Upper lobe of left lung (tissue), 6 donors: ENCODE measurements around the gene PARD3B. TPM values are rescaled to one million over a fixed set of nuclear protein-coding genes. Genes with fewer than 3 reads are reported as not detected.

Experiments
- ATAC-seq, 2 donors: fragments of 200-7000 bp; cut with Tn5 transposase; one replicate each; pipeline ENCODE4 v1.9.1; 2022; ENCODE audit warnings: mild to moderate bottlenecking in 2 of 2, moderate library complexity in 2 of 2; ENCODE audit not compliant: low FRiP score in 2 of 2
- DNase-seq, 2 donors: peaks; one replicate each; pipeline ENCODE4 v3.0.0-alpha.2; 2019 to 2020
- H3K27ac ChIP-seq, 4 donors: fragments of 200-600 bp; sonication (generic); one replicate each; pipeline ENCODE4 v1.5.1; 2016 to 2019
- H3K27me3 ChIP-seq, 4 donors: fragments of 200-600 bp; sonication (generic); one replicate each; pipeline ENCODE4 v1.5.1; 2017 to 2019
- H3K36me3 ChIP-seq, 4 donors: fragments of 200-600 bp; sonication (generic); one replicate each; pipeline ENCODE4 v1.5.1; 2016 to 2019
- H3K4me1 ChIP-seq, 4 donors: fragments of 200-600 bp; sonication (generic); one replicate each; pipeline ENCODE4 v1.5.1; 2018 to 2019
- H3K4me3 ChIP-seq, 4 donors: fragments of 200-600 bp; sonication (generic); one replicate each; pipeline ENCODE4 v1.5.1; 2017 to 2019; ENCODE audit warnings: mild to moderate bottlenecking in 2 of 4, moderate library complexity in 1 of 4
- H3K9me3 ChIP-seq, 4 donors: fragments of 200-600 bp; sonication (generic); one replicate each; pipeline ENCODE4 v1.5.1; 2018 to 2019
- CTCF ChIP-seq, 6 experiments: fragments of 450-650 bp in 4 of 6; fragments of 200-600 bp in 2 of 6; sonication (generic) in 2 of 6; IDR thresholded peaks; one replicate each; pipeline ENCODE4 v1.5.1; 2016 to 2019; ENCODE audit warnings: antibody characterized with exemption in 6 of 6
- EP300 ChIP-seq, 4 donors: sonication (generic); formaldehyde crosslinking; IDR thresholded peaks; one replicate each; pipeline ENCODE4 v1.5.1; 2017; ENCODE audit warnings: antibody characterized with exemption in 4 of 4, control low read depth in 2 of 4
- POLR2A ChIP-seq, 4 donors: fragments of 450-650 bp; IDR thresholded peaks; one replicate each; pipeline ENCODE4 v1.5.1; 2016 to 2017; ENCODE audit warnings: antibody characterized with exemption in 4 of 4, mild to moderate bottlenecking in 2 of 4
- POLR2AphosphoS5 ChIP-seq, 2 donors: sonication (generic); formaldehyde crosslinking; IDR thresholded peaks; one replicate each; pipeline ENCODE4 v1.5.1; 2017; ENCODE audit warnings: antibody characterized with exemption in 2 of 2
- WGBS, 2 donors: methylation state at CpG; one replicate each; pipeline ENCODE4 v1.1.5; 2017 to 2018; 5-methylcytosine and 5-hydroxymethylcytosine counted together
- total RNA-seq, 6 donors: library from RNA; depleted of rRNA in 4 of 6; stranded (reverse); fragments of >200 nt in 4 of 6; gene quantifications; one replicate each; pipeline versions ENCODE4 v1.1.0 to v1.2.1, GENCODE V29; 2016 to 2021
- donor health status: DM: no; HTN: no; CAD: no; lungs with moderate emphysema.
- donor health status: DM: no; HTN: yes; CAD: no; lungs with severe emphysema.

PARD3B gene
- total RNA-seq, 6 donors from 2014 or later, result 17.8 to 44.9 (median 24.2) TPM

- ATAC-seq (no peak), DNase-seq (no peak)
- H3K27ac ChIP-seq, result no peak overlapping the region
- no peaks in the 10 kb centered on the region for H3K36me3 ChIP-seq
- no peaks in the 10 kb centered on the region for H3K4me1 ChIP-seq
- 68 to 73% methylated on average over 2 of the region's 2 CpGs for WGBS, 2 donors
- H3K9me3 ChIP-seq, result no peaks in the 10 kb centered on the region
- no peak overlapping the region for H3K4me3 ChIP-seq
- no peaks in the 10 kb centered on the region for H3K27me3 ChIP-seq
- TF ChIP-seq POLR2A (IDR thresholded peaks at IDR 0.05) (no peak), CTCF (IDR thresholded peaks at IDR 0.05) (no peak), EP300 (IDR thresholded peaks at IDR 0.05) (no peak), POLR2AphosphoS5 (IDR thresholded peaks at IDR 0.05) (no peak)
Measured at GRCh38 chr2:205357732-205358131, 812.5 kb downstream of the PARD3B start.

- no peaks in the 10 kb centered on the region for H3K9me3 ChIP-seq
- ATAC-seq (no peak), DNase-seq (no peak)
- WGBS, 2 donors, result 73 to 80% methylated on average over 8 of the region's 8 CpGs
- H3K4me1 ChIP-seq, result no peaks in the 10 kb centered on the region
- no peak for TF ChIP-seq EP300 (IDR thresholded peaks at IDR 0.05)
- TF ChIP-seq POLR2AphosphoS5 (IDR thresholded peaks at IDR 0.05), result no peak
- no peak for TF ChIP-seq CTCF (IDR thresholded peaks at IDR 0.05)
- no peak for TF ChIP-seq POLR2A (IDR thresholded peaks at IDR 0.05)
- no peaks in the 10 kb centered on the region for H3K27me3 ChIP-seq
- no peak overlapping the region for H3K4me3 ChIP-seq
- H3K36me3 ChIP-seq, result no peaks in the 10 kb centered on the region
- H3K27ac ChIP-seq, result no peak overlapping the region
Measured at GRCh38 chr2:205358351-205358815, 813.1 kb downstream of the PARD3B start.

GRCh38 chr2:205361272-205361671 is 816.0 kb downstream of the PARD3B start:
- H3K9me3 ChIP-seq, result no peaks in the 10 kb centered on the region
- WGBS, 2 donors, result 83 to 89% methylated on average over 3 of the region's 3 CpGs
- H3K27me3 ChIP-seq, result no peaks in the 10 kb centered on the region
- no peaks in the 10 kb centered on the region for H3K36me3 ChIP-seq
- no peak overlapping the region for H3K27ac ChIP-seq
- H3K4me3 ChIP-seq, result no peak overlapping the region
- no peak for DNase-seq
- no peaks in the 10 kb centered on the region for H3K4me1 ChIP-seq
- TF ChIP-seq EP300 (IDR thresholded peaks at IDR 0.05), result no peak
- TF ChIP-seq CTCF (IDR thresholded peaks at IDR 0.05), result no peak
- TF ChIP-seq POLR2AphosphoS5 (IDR thresholded peaks at IDR 0.05), result no peak
- TF ChIP-seq POLR2A (IDR thresholded peaks at IDR 0.05), result no peak
- ATAC-seq, result no peak

- no peak overlapping the region for H3K4me3 ChIP-seq
- DNase-seq (no peak), ATAC-seq (no peak)
- H3K27me3 ChIP-seq, result no peaks in the 10 kb centered on the region
- peaks cover 0 to 4% (median 0%) of the 10 kb centered on the region in 4 donors for H3K4me1 ChIP-seq
- TF ChIP-seq POLR2A (IDR thresholded peaks at IDR 0.05) (no peak), EP300 (IDR thresholded peaks at IDR 0.05) (no peak), CTCF (IDR thresholded peaks at IDR 0.05) (no peak), POLR2AphosphoS5 (IDR thresholded peaks at IDR 0.05) (no peak)
- no peaks in the 10 kb centered on the region for H3K36me3 ChIP-seq
- no peaks in the 10 kb centered on the region for H3K9me3 ChIP-seq
- no peak overlapping the region for H3K27ac ChIP-seq
Measured at GRCh38 chr2:205361970-205362369, 816.7 kb downstream of the PARD3B start.

- DNase-seq (no peak), ATAC-seq (no peak)
- Histone ChIP-seq H3K36me3 (no peaks in the 10 kb centered on the region), H3K4me3 (no peak overlapping the region), H3K4me1 (peaks cover 0 to 4% (median 0%) of the 10 kb centered on the region in 4 donors), H3K27me3 (no peaks in the 10 kb centered on the region), H3K9me3 (no peaks in the 10 kb centered on the region), H3K27ac (no peak overlapping the region)
- TF ChIP-seq CTCF (IDR thresholded peaks at IDR 0.05) (no peak), POLR2AphosphoS5 (IDR thresholded peaks at IDR 0.05) (no peak), EP300 (IDR thresholded peaks at IDR 0.05) (no peak), POLR2A (IDR thresholded peaks at IDR 0.05) (no peak)
- 62 to 81% methylated on average over 3 of the region's 3 CpGs for whole genome bisulfite sequencing, 2 donors
Measured at GRCh38 chr2:205364261-205364660, 819.0 kb downstream of the PARD3B start.
